BE2C (cell line): Measurements from ENCODE around the gene APOB.

ENCODE experiments used
- DNase-seq: peaks from one replicate; pipeline ENCODE4 v3.0.0-alpha.2; 2020
- H3K27me3 ChIP-seq: fragments of 250-450 bp; sonication (Bioruptor Pico); 2 replicates; pipeline ENCODE4 v1.5.1; 2020; ENCODE audit warnings: mild to moderate bottlenecking
- H3K36me3 ChIP-seq: fragments of 250-450 bp; sonication (Bioruptor Pico); 2 replicates; pipeline ENCODE4 v1.5.1; 2020; ENCODE audit warnings: mild to moderate bottlenecking
- H3K4me1 ChIP-seq: fragments of 250-450 bp; sonication (Bioruptor Pico); 2 replicates; pipeline ENCODE4 v1.5.1; 2020
- H3K4me3 ChIP-seq: 2 replicates; pipeline ENCODE4 v1.5.1; 2011; ENCODE audit warnings: low read depth, low read length
- H3K9me3 ChIP-seq: fragments of 250-450 bp; sonication (Bioruptor Pico); 2 replicates; pipeline ENCODE4 v1.5.1; 2020
- CTCF ChIP-seq: IDR thresholded peaks from 2 replicates; pipeline ENCODE4 v1.5.1; 2012; ENCODE audit warnings: mild to moderate bottlenecking, low read depth, low read length

The APOB gene

GRCh38 chr2:20977520-20978180 lies 66.2 kb downstream of the APOB start:
- H3K4me1 ChIP-seq = peaks cover 4% of the 10 kb centered on the region
- no peaks in the 10 kb centered on the region for H3K9me3 ChIP-seq
- TF ChIP-seq CTCF = no peak
- no peak overlapping the region for H3K4me3 ChIP-seq
- no peaks in the 10 kb centered on the region for H3K27me3 ChIP-seq
- no peaks in the 10 kb centered on the region for H3K36me3 ChIP-seq
- no peak for DNase-seq

- H3K9me3 ChIP-seq = no peaks in the 10 kb centered on the region
- no peaks in the 10 kb centered on the region for H3K36me3 ChIP-seq
- no peaks in the 10 kb centered on the region for H3K27me3 ChIP-seq
- no peak for TF ChIP-seq CTCF
- no peak for DNase-seq
- peaks cover 4% of the 10 kb centered on the region for H3K4me1 ChIP-seq
- H3K4me3 ChIP-seq = no peak overlapping the region
Observed at GRCh38 chr2:20976527-20976926, 67.3 kb downstream of the APOB start.

GRCh38 chr2:20972792-20973565 lies 70.9 kb downstream of the APOB start:
- peaks cover 4% of the 10 kb centered on the region for H3K4me1 ChIP-seq
- no peaks in the 10 kb centered on the region for H3K27me3 ChIP-seq
- H3K36me3 ChIP-seq = no peaks in the 10 kb centered on the region
- no peak for TF ChIP-seq CTCF
- DNase-seq = no peak
- H3K9me3 ChIP-seq = no peaks in the 10 kb centered on the region
- H3K4me3 ChIP-seq = no peak overlapping the region

GRCh38 chr2:20972110-20972509 lies 71.8 kb downstream of the APOB start:
- H3K9me3 ChIP-seq = no peaks in the 10 kb centered on the region

GRCh38 chr2:20970068-20970467 lies 73.8 kb downstream of the APOB start:
- no peak for TF ChIP-seq CTCF
- Histone ChIP-seq H3K4me1 (peaks cover 4% of the 10 kb centered on the region), H3K27me3 (no peaks in the 10 kb centered on the region), H3K9me3 (no peaks in the 10 kb centered on the region), H3K4me3 (no peak overlapping the region), H3K36me3 (no peaks in the 10 kb centered on the region)
- DNase-seq = no peak

More at GRCh38 chr2:20972110-20972509, 71.8 kb downstream of the APOB start:
- no peak for TF ChIP-seq CTCF
- no peak overlapping the region for H3K4me3 ChIP-seq
- DNase-seq = no peak
- no peaks in the 10 kb centered on the region for H3K27me3 ChIP-seq
- peaks cover 4% of the 10 kb centered on the region for H3K4me1 ChIP-seq
- no peaks in the 10 kb centered on the region for H3K36me3 ChIP-seq

GRCh38 chr2:20966061-20966595 lies 77.7 kb downstream of the APOB start:
- no peak for TF ChIP-seq CTCF
- no peaks in the 10 kb centered on the region for H3K9me3 ChIP-seq
- H3K4me1 ChIP-seq = no peaks in the 10 kb centered on the region
- DNase-seq = no peak
- H3K36me3 ChIP-seq = no peaks in the 10 kb centered on the region
- H3K4me3 ChIP-seq = no peak overlapping the region
- no peaks in the 10 kb centered on the region; the same call in 1 of the 2 replicates for H3K27me3 ChIP-seq
